NCI-H82 treated with DMSO at 0.1 percent for 48 hours (cell line): ENCODE data around the gene REC8.

ENCODE experiments used
- DNase-seq: peaks from one replicate; lab custom pipeline; 2025; ENCODE audit not compliant: unreplicated experiment; lab: John Stamatoyannopoulos, UW

The REC8 gene

GRCh38 chr14:24182110-24182882, 10.4 kb downstream of the REC8 start:
- no peak for DNase-seq

- DNase-seq: no peak
Observed at GRCh38 chr14:24183014-24183481, 11.2 kb downstream of the REC8 start.

GRCh38 chr14:24184104-24184970, 12.5 kb downstream of the REC8 start:
- no peak for DNase-seq

GRCh38 chr14:24185026-24185425, 13.1 kb downstream of the REC8 start:
- DNase-seq: no peak

- DNase-seq: no peak
Observed at GRCh38 chr14:24185741-24186140, 13.9 kb downstream of the REC8 start.

- DNase-seq: no peak
Observed at GRCh38 chr14:24186831-24187538, 15.1 kb downstream of the REC8 start.

- DNase-seq: no peak
Observed at GRCh38 chr14:24187539-24187915, 15.6 kb downstream of the REC8 start.

- peak; percentile 84 for DNase-seq
Observed at GRCh38 chr14:24188251-24189058, 16.6 kb downstream of the REC8 start, which contains the start of gene IPO4. IPO4 (minus strand) TSS chr14:24188816; CDS start chr14:24188787, 29 bp downstream.

- DNase-seq: no peak
Observed at GRCh38 chr14:24189059-24189375, 17.1 kb downstream of the REC8 start.

- no peak for DNase-seq
Observed at GRCh38 chr14:24189460-24189859, 17.6 kb downstream of the REC8 start.

- DNase-seq: no peak
Observed at GRCh38 chr14:24190416-24190815, 18.5 kb downstream of the REC8 start.

GRCh38 chr14:24192933-24193332, 21.1 kb downstream of the REC8 start:
- no peak for DNase-seq

GRCh38 chr14:24194186-24194872, 22.4 kb downstream of the REC8 start:
- no peak for DNase-seq

GRCh38 chr14:24194873-24195185, 22.9 kb downstream of the REC8 start:
- DNase-seq: no peak

GRCh38 chr14:24195186-24196070, 23.5 kb downstream of the REC8 start, which contains the start of gene TM9SF1:
TM9SF1 (minus strand) TSS chr14:24195441; CDS start chr14:24195019, 422 bp downstream.
- peak; percentile 39 for DNase-seq

GRCh38 chr14:24196071-24197055, 24.5 kb downstream of the REC8 start:
- no peak for DNase-seq

- DNase-seq: no peak
Observed at GRCh38 chr14:24197056-24197450, 25.2 kb downstream of the REC8 start.
